ENCODE measurements around the gene OR8K5. TPM values are rescaled to one million over a fixed set of nuclear protein-coding genes. Genes with fewer than 3 reads are reported as not detected.
"Not testable (repeated sequence)": the region's sequence is repeated elsewhere in the genome, so short reads cannot be mapped to it uniquely, and the experiment has no call there.

The OR8K5 gene
- total and polyA plus RNA-seq, 8 donors, result not detected

GRCh38 chr11:56151376-56151775 is 8.7 kb downstream of the OR8K5 start:
- no peak for ATAC-seq
- TF ChIP-seq, protein P1, sequence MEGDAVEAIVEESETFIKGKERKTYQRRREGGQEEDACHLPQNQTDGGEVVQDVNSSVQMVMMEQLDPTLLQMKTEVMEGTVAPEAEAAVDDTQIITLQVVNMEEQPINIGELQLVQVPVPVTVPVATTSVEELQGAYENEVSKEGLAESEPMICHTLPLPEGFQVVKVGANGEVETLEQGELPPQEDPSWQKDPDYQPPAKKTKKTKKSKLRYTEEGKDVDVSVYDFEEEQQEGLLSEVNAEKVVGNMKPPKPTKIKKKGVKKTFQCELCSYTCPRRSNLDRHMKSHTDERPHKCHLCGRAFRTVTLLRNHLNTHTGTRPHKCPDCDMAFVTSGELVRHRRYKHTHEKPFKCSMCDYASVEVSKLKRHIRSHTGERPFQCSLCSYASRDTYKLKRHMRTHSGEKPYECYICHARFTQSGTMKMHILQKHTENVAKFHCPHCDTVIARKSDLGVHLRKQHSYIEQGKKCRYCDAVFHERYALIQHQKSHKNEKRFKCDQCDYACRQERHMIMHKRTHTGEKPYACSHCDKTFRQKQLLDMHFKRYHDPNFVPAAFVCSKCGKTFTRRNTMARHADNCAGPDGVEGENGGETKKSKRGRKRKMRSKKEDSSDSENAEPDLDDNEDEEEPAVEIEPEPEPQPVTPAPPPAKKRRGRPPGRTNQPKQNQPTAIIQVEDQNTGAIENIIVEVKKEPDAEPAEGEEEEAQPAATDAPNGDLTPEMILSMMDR (IDR thresholded peaks at IDR 0.05), result no peak
- Histone ChIP-seq H3K4me1 (no peaks in the 10 kb centered on the region), H3K36me3 (no peaks in the 10 kb centered on the region), H3K27ac (no peak overlapping the region), H3K27me3 (no peaks in the 10 kb centered on the region), H3K9me3 (peaks cover 0 to 48% of the 10 kb centered on the region in 2 donors), H3K4me3 (no peak overlapping the region)
- DNase-seq, result no peak
- intact Hi-C loops (cut with DNase I), result no loop called here

- H3K36me3 ChIP-seq; DNase-seq; H3K27me3 ChIP-seq; H3K4me3 ChIP-seq; ATAC-seq; H3K27ac ChIP-seq; H3K4me1 ChIP-seq; H3K9me3 ChIP-seq; intact Hi-C loops (cut with DNase I): not testable (repeated sequence)
Measured at GRCh38 chr11:56143681-56144080, 16.4 kb downstream of the OR8K5 start.

- intact Hi-C loops (cut with DNase I), result no loop called here
Measured at GRCh38 chr11:56140151-56140661, 19.9 kb downstream of the OR8K5 start, which contains the start of gene OR8J3. Gene OR8J3, minus strand, starts transcription at chr11:56140201. Its CDS starts 2,483 bp downstream, at chr11:56137718.

GRCh38 chr11:56122073-56122472 is 38.0 kb downstream of the OR8K5 start, which contains the start of gene OR8H3:
Gene OR8H3, plus strand, starts transcription at chr11:56122373. Its CDS starts 0 bp downstream, at chr11:56122373.
- no peak within 1 kb of the TSS for H3K4me3 ChIP-seq
- no peaks in the 10 kb centered on the region for H3K9me3 ChIP-seq
- TF ChIP-seq, protein P1 (IDR thresholded peaks at IDR 0.05), result no peak
- H3K27ac ChIP-seq, result no peak within 1 kb of the TSS
- intact Hi-C loops (cut with DNase I), result no loop called here
- H3K36me3 ChIP-seq, result no peaks in the 10 kb centered on the region
- no peak for ATAC-seq
- no peak for DNase-seq
- no peaks in the 10 kb centered on the region for H3K27me3 ChIP-seq
- no peaks in the 10 kb centered on the region for H3K4me1 ChIP-seq

More at GRCh38 chr11:56140151-56140661, 19.9 kb downstream of the OR8K5 start, which contains the start of gene OR8J3:
- Histone ChIP-seq H3K4me3 (no peak within 1 kb of the TSS), H3K9me3 (peaks cover 0 to 3% of the 10 kb centered on the region in 2 donors), H3K36me3 (no peaks in the 10 kb centered on the region), H3K27me3 (no peaks in the 10 kb centered on the region), H3K4me1 (no peaks in the 10 kb centered on the region), H3K27ac (no peak within 1 kb of the TSS)
- DNase-seq (no peak), ATAC-seq (no peak)
- TF ChIP-seq, protein P1 (IDR thresholded peaks at IDR 0.05), result no peak

Other genes starting within 250 kb of the OR8K5 start
- gene OR5W2, start 245.7 kb downstream of the OR8K5 start, total RNA-seq, result not detected
- not detected for gene OR5W2, start 245.7 kb downstream of the OR8K5 start, polyA plus RNA-seq (ENCODE audit: insufficient read length in 6 of 6)
- not detected for gene OR5I1, start 223.9 kb downstream of the OR8K5 start, total RNA-seq
- not detected for gene OR5I1, start 223.9 kb downstream of the OR8K5 start, polyA plus RNA-seq (ENCODE audit: insufficient read length in 6 of 6)
- gene OR10AG1, start 190.4 kb downstream of the OR8K5 start, total RNA-seq, result not detected
- not detected for gene OR10AG1, start 190.4 kb downstream of the OR8K5 start, polyA plus RNA-seq (ENCODE audit: insufficient read length in 6 of 6)
- gene OR5F1, start 165.7 kb downstream of the OR8K5 start, total RNA-seq, result not detected
- gene OR5F1, start 165.7 kb downstream of the OR8K5 start, polyA plus RNA-seq (ENCODE audit: insufficient read length in 6 of 6), result not detected
- gene OR5AS1, start 132.7 kb downstream of the OR8K5 start, total RNA-seq, result not detected
- gene OR5AS1, start 132.7 kb downstream of the OR8K5 start, polyA plus RNA-seq (ENCODE audit: insufficient read length in 6 of 6), result under 1 TPM; 0.04 to 0.14 (median 0.07) TPM
- gene OR8I2, start 67.0 kb downstream of the OR8K5 start, total RNA-seq, result not detected
- not detected for gene OR8I2, start 67.0 kb downstream of the OR8K5 start, polyA plus RNA-seq (ENCODE audit: insufficient read length in 6 of 6)
- gene OR8H2, start 56.6 kb downstream of the OR8K5 start, total RNA-seq, result not detected
- under 1 TPM in 3 of 6 donors, not detected in 3; 0.04 to 0.07 (median 0.06) TPM for gene OR8H2, start 56.6 kb downstream of the OR8K5 start, polyA plus RNA-seq (ENCODE audit: insufficient read length in 6 of 6)
- gene OR8H3, start 37.9 kb downstream of the OR8K5 start, total RNA-seq, result not detected
- not detected for gene OR8H3, start 37.9 kb downstream of the OR8K5 start, polyA plus RNA-seq (ENCODE audit: insufficient read length in 6 of 6)
- not detected for gene OR8J3, start 20.1 kb downstream of the OR8K5 start, total RNA-seq
- gene OR8J3, start 20.1 kb downstream of the OR8K5 start, polyA plus RNA-seq (ENCODE audit: insufficient read length in 6 of 6), result not detected
- not detected for gene OR5J2, start 16.3 kb upstream of the OR8K5 start, total RNA-seq
- not detected for gene OR5J2, start 16.3 kb upstream of the OR8K5 start, polyA plus RNA-seq (ENCODE audit: insufficient read length in 6 of 6)
- gene OR5T2, start 73.9 kb upstream of the OR8K5 start, total RNA-seq, result not detected
- not detected for gene OR5T2, start 73.9 kb upstream of the OR8K5 start, polyA plus RNA-seq (ENCODE audit: insufficient read length in 6 of 6)
- not detected for gene OR5T3, start 91.9 kb upstream of the OR8K5 start, total RNA-seq
- gene OR5T3, start 91.9 kb upstream of the OR8K5 start, polyA plus RNA-seq (ENCODE audit: insufficient read length in 6 of 6), result not detected
- gene OR5T1, start 113.8 kb upstream of the OR8K5 start, total RNA-seq, result not detected
- not detected for gene OR5T1, start 113.8 kb upstream of the OR8K5 start, polyA plus RNA-seq (ENCODE audit: insufficient read length in 6 of 6)
- not detected for gene OR8H1, start 131.9 kb upstream of the OR8K5 start, total RNA-seq
- gene OR8H1, start 131.9 kb upstream of the OR8K5 start, polyA plus RNA-seq (ENCODE audit: insufficient read length in 6 of 6), result under 1 TPM in 2 of 6 donors, not detected in 4; 0.04 to 0.06 TPM
- gene OR8K3, start 154.8 kb upstream of the OR8K5 start, total RNA-seq, result not detected
- not detected for gene OR8K3, start 154.8 kb upstream of the OR8K5 start, polyA plus RNA-seq (ENCODE audit: insufficient read length in 6 of 6)
- not detected for gene OR8K1, start 185.7 kb upstream of the OR8K5 start, total RNA-seq
- not detected for gene OR8K1, start 185.7 kb upstream of the OR8K5 start, polyA plus RNA-seq (ENCODE audit: insufficient read length in 6 of 6)
- gene OR8J1, start 194.0 kb upstream of the OR8K5 start, total RNA-seq, result not detected
- not detected for gene OR8J1, start 194.0 kb upstream of the OR8K5 start, polyA plus RNA-seq (ENCODE audit: insufficient read length in 6 of 6)
- not detected for gene OR8U1, start 215.3 kb upstream of the OR8K5 start, total RNA-seq
- gene OR8U1, start 215.3 kb upstream of the OR8K5 start, polyA plus RNA-seq (ENCODE audit: insufficient read length in 6 of 6), result not detected

Data from left lung (tissue), 10 donors.